HepG2 (cell line): ENCODE measurements around the gene KIF1B. TPM values are rescaled to one million over a fixed set of nuclear protein-coding genes. Genes with fewer than 3 reads are reported as not detected.
A peak's percentile ranks its signal among the peaks of the same experiment; 100 is the strongest.

Experiments
- BRCA1 ChIP-seq: sonication (generic); formaldehyde crosslinking; IDR thresholded peaks from 2 replicates; pipeline ENCODE4 v1.4.0; 2020; ENCODE audit warnings: missing genetic modification reagents
- FOXA3 ChIP-seq: IDR thresholded peaks from 2 replicates; pipeline ENCODE4 v1.6.1; 2016; ENCODE audit warnings: missing genetic modification reagents, missing compliant biosample characterization
- KAT8 ChIP-seq: IDR thresholded peaks from 2 replicates; pipeline ENCODE4 v1.6.1; 2016; ENCODE audit warnings: missing genetic modification reagents, missing compliant biosample characterization
- MAZ ChIP-seq, 2 experiments: sonication (generic) in 1 of 2; formaldehyde crosslinking in 1 of 2; IDR thresholded peaks; 2 replicates each; pipeline versions ENCODE4 v1.5.0 to v1.6.1; 2012 to 2020; ENCODE audit warnings: low read depth in 2 of 2, mild to moderate bottlenecking in 2 of 2, borderline replicate concordance in 1 of 2, improper control_type of control experiment in 1 of 2, low read length in 1 of 2, missing genetic modification reagents in 1 of 2, moderate library complexity in 1 of 2
- NR2F2 ChIP-seq: IDR thresholded peaks from 2 replicates; pipeline ENCODE4 v1.6.1; 2012; ENCODE audit warnings: low read depth, inconsistent platforms, borderline replicate concordance
- PPARG ChIP-seq: conservative IDR thresholded peaks from 2 replicates; pipeline ENCODE4 v1.6.1; 2016; ENCODE audit warnings: missing biosample characterization, missing genetic modification reagents
- SATB2 ChIP-seq: sonication (generic); formaldehyde crosslinking; IDR thresholded peaks from 2 replicates; pipeline ENCODE4 v1.5.0; 2020; ENCODE audit warnings: missing genetic modification reagents
- SNRNP70 ChIP-seq: fragments of 200-400 bp; formaldehyde crosslinking; IDR thresholded peaks from 2 replicates; pipeline ENCODE4 v1.6.1; 2017; ENCODE audit warnings: mild to moderate bottlenecking, low read depth, low read length, moderate library complexity
- SP140L ChIP-seq: sonication (generic); formaldehyde crosslinking; IDR thresholded peaks from 2 replicates; pipeline ENCODE4 v1.4.0; 2020; ENCODE audit warnings: missing genetic modification reagents, borderline replicate concordance
- TCF7L2 ChIP-seq: IDR thresholded peaks from 2 replicates; pipeline ENCODE4 v1.6.1; 2011; ENCODE audit warnings: mild to moderate bottlenecking, low read depth, low read length, moderate library complexity
- TEAD3 ChIP-seq: optimal IDR thresholded peaks from 2 replicates; pipeline ENCODE3; 2016; ENCODE audit warnings: borderline replicate concordance
- YY1 ChIP-seq: IDR thresholded peaks from 2 replicates; pipeline ENCODE4 v1.6.1; 2011; ENCODE audit warnings: low read length, low read depth, moderate library complexity, mild to moderate bottlenecking; ENCODE audit not compliant: insufficient read depth, insufficient replicate concordance
- ZNF17 ChIP-seq: sonication (generic); formaldehyde crosslinking; IDR thresholded peaks from 2 replicates; pipeline ENCODE4 v1.5.0; 2020; ENCODE audit warnings: mild to moderate bottlenecking, missing genetic modification reagents
- ZNF549 ChIP-seq: sonication (generic); formaldehyde crosslinking; IDR thresholded peaks from 2 replicates; pipeline ENCODE4 v1.5.0; 2020; ENCODE audit warnings: missing genetic modification reagents
- ZNF780A ChIP-seq: sonication (generic); formaldehyde crosslinking; IDR thresholded peaks from 2 replicates; pipeline ENCODE4 v1.8.0; 2022; ENCODE audit warnings: mild to moderate bottlenecking, missing genetic modification reagents, moderate library complexity
- polyA plus RNA-seq, 8 experiments: library from polyadenylated mRNA; depleted of rRNA in 3 of 8; stranded (reverse) in 7 of 8; unstranded in 1 of 8; fragments of >200 nt; fragmentation: Illumina TruSeq in 4 of 8; extraction: Trizol in 4 of 8; gene quantifications; 2 replicates each; pipeline versions ENCODE4 v1.2.1 to v1.2.3, GENCODE V29; 2011 to 2016; ENCODE audit warnings: low read depth in 4 of 8, missing spikeins in 1 of 8, mixed read lengths in 1 of 8; ENCODE audit not compliant: insufficient read depth in 1 of 8
- total RNA-seq, 5 experiments: library from RNA; depleted of rRNA; stranded (reverse); fragments of >200 nt; fragmentation: Illumina TruSeq; extraction: Trizol; gene quantifications; 2 replicates each; pipeline ENCODE4 v1.2.3, GENCODE V29; 2016; ENCODE audit warnings: low read depth in 1 of 5
- TF ChIP-seq, protein P1 (sequence below): sonication (generic); formaldehyde crosslinking; IDR thresholded peaks from 2 replicates; pipeline ENCODE4 v1.4.0; 2020; ENCODE audit warnings: missing genetic modification reagents
- TF ChIP-seq, protein P2 (sequence below): IDR thresholded peaks from 2 replicates; pipeline ENCODE4 v1.6.1; 2012; ENCODE audit warnings: low read length, improper control_type of control experiment
- TF ChIP-seq, protein P3 (sequence below): sonication (generic); formaldehyde crosslinking; conservative IDR thresholded peaks from 2 replicates; pipeline ENCODE4 v1.5.0; 2020; ENCODE audit warnings: missing genetic modification reagents
- TF ChIP-seq, protein P4 (sequence below): sonication (generic); formaldehyde crosslinking; IDR thresholded peaks from 2 replicates; pipeline ENCODE4 v1.4.0; 2020; ENCODE audit warnings: missing genetic modification reagents
- TF ChIP-seq, protein P5 (sequence below): sonication (generic); formaldehyde crosslinking; IDR thresholded peaks from 2 replicates; pipeline ENCODE4 v1.5.0; 2020; ENCODE audit warnings: missing genetic modification reagents, mild to moderate bottlenecking, borderline replicate concordance

Gene KIF1B
- total and polyA plus RNA-seq, 2 of the 13 experiments (the other 11 are each of a cell fraction or from before 2014, with no cell fraction given), result 26.7 to 32.5 TPM

DNA sequence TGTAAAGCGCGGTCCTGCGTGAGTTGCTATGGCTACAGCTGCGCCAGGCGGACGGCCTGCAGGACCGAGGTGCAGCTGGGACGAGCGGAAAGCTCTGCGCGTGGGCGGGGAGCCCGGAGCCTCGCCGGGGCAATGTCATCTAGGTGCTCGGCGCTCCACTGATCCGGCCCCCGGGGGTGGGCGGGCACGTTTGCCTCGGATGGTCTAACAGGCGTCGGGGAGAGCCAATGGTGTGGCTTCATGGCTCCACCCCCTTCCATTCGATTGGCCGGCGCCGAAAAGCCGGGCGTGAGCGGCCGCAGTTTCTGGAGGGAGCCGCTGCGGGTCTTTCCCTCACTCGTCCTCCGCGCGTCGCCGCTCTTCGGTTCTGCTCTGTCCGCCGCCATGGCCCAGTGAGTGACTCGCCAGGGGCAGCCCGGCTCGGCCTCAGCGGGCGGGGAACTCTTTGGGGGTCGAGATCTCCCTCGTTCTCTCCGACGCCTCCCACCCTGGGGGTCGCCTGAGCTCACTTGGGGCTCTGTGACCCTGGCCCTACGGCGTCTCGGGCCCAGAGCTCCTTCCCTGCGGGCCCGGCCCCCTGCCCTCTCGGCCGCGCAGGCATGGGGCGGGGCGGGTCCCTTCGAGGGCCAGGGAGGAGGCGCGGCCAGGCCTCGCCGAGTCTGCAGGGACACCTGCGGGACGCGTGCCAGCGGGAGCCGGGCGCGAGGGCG, 188.5 kb downstream of the KIF1B start, which contains the start of gene PGD (continued):
- TF ChIP-seq ZNF780A (CRISPR knock-in tag) (no peak), TCF7L2 (no peak), ZNF17 (CRISPR knock-in tag) (peak; percentile 71; the same call in 1 of the 2 replicates), TEAD3 (CRISPR knock-in tag) (peak; percentile 53), FOXA3 (CRISPR knock-in tag) (peak; percentile 51), PPARG (CRISPR knock-in tag) (peak; percentile 60; the same call in 1 of the 2 replicates), BRCA1 (CRISPR knock-in tag) (no peak), NR2F2 (no peak), MAZ (IDR thresholded peaks at IDR 0.05; ENCODE audit: borderline replicate concordance, low read depth, low read length) (peak; percentile 82; the same call in 1 of the 2 replicates), MAZ (CRISPR knock-in tag; IDR thresholded peaks at IDR 0.05; ENCODE audit: low read depth) (peak; percentile 83; the same call in 1 of the 2 replicates), SP140L (CRISPR knock-in tag) (peak; percentile 73; the same call in 1 of the 2 replicates), ZNF549 (CRISPR knock-in tag) (no peak), KAT8 (peak; percentile 78), SATB2 (CRISPR knock-in tag) (no peak), SNRNP70 (no peak), YY1 (peak; percentile 80)
- TF ChIP-seq, protein P1, sequence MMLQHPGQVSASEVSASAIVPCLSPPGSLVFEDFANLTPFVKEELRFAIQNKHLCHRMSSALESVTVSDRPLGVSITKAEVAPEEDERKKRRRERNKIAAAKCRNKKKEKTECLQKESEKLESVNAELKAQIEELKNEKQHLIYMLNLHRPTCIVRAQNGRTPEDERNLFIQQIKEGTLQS (CRISPR knock-in tag), result no peak
- TF ChIP-seq, protein P2, sequence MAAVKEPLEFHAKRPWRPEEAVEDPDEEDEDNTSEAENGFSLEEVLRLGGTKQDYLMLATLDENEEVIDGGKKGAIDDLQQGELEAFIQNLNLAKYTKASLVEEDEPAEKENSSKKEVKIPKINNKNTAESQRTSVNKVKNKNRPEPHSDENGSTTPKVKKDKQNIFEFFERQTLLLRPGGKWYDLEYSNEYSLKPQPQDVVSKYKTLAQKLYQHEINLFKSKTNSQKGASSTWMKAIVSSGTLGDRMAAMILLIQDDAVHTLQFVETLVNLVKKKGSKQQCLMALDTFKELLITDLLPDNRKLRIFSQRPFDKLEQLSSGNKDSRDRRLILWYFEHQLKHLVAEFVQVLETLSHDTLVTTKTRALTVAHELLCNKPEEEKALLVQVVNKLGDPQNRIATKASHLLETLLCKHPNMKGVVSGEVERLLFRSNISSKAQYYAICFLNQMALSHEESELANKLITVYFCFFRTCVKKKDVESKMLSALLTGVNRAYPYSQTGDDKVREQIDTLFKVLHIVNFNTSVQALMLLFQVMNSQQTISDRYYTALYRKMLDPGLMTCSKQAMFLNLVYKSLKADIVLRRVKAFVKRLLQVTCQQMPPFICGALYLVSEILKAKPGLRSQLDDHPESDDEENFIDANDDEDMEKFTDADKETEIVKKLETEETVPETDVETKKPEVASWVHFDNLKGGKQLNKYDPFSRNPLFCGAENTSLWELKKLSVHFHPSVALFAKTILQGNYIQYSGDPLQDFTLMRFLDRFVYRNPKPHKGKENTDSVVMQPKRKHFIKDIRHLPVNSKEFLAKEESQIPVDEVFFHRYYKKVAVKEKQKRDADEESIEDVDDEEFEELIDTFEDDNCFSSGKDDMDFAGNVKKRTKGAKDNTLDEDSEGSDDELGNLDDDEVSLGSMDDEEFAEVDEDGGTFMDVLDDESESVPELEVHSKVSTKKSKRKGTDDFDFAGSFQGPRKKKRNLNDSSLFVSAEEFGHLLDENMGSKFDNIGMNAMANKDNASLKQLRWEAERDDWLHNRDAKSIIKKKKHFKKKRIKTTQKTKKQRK, result no peak
- TF ChIP-seq, protein P3, sequence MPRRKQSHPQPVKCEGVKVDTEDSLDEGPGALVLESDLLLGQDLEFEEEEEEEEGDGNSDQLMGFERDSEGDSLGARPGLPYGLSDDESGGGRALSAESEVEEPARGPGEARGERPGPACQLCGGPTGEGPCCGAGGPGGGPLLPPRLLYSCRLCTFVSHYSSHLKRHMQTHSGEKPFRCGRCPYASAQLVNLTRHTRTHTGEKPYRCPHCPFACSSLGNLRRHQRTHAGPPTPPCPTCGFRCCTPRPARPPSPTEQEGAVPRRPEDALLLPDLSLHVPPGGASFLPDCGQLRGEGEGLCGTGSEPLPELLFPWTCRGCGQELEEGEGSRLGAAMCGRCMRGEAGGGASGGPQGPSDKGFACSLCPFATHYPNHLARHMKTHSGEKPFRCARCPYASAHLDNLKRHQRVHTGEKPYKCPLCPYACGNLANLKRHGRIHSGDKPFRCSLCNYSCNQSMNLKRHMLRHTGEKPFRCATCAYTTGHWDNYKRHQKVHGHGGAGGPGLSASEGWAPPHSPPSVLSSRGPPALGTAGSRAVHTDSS (CRISPR knock-in tag), result no peak
- TF ChIP-seq, protein P4, sequence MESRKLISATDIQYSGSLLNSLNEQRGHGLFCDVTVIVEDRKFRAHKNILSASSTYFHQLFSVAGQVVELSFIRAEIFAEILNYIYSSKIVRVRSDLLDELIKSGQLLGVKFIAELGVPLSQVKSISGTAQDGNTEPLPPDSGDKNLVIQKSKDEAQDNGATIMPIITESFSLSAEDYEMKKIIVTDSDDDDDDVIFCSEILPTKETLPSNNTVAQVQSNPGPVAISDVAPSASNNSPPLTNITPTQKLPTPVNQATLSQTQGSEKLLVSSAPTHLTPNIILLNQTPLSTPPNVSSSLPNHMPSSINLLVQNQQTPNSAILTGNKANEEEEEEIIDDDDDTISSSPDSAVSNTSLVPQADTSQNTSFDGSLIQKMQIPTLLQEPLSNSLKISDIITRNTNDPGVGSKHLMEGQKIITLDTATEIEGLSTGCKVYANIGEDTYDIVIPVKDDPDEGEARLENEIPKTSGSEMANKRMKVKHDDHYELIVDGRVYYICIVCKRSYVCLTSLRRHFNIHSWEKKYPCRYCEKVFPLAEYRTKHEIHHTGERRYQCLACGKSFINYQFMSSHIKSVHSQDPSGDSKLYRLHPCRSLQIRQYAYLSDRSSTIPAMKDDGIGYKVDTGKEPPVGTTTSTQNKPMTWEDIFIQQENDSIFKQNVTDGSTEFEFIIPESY, result peak; percentile 51; the same call in 1 of the 2 replicates
- TF ChIP-seq, protein P5, sequence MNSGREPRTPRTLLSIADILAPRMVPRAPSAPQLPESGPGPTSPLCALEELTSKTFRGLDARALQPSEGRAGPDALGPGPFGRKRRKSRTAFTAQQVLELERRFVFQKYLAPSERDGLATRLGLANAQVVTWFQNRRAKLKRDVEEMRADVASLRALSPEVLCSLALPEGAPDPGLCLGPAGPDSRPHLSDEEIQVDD (CRISPR knock-in tag), result no peak; the same call in none of the 2 replicates
